ENCODE results near the gene CACNA1H. TPM values are rescaled to one million over a fixed set of nuclear protein-coding genes. Genes with fewer than 3 reads are reported as not detected.
"Not testable (repeated sequence)": the region's sequence is repeated elsewhere in the genome, so short reads cannot be mapped to it uniquely, and the experiment has no call there.

Gene CACNA1H
- polyA plus RNA-seq, 1 donor from 2014 or later = not detected

DNA sequence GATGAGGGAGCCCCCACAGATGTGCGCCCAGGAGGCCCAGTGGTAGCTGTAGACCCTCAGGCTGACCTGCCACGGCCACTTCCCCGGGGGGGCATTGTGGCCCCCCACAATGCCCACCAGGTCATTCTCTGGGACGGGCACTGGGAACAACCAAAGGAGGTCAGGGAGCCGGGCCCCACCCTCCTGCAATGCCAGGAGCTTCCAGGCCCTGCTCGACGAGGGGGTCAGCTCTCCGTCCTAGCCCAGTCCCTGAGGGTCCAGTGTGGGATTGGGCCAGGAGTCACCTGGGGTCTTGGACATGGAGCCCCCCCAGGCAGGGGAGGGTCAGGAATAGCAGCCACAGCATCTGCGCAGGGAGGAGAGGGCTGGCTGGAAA, 109.9 kb downstream of the CACNA1H start:
- Mint-ChIP-seq H3K4me1 (peaks cover 0 to 4% (median 0%) of the 10 kb centered on the region in 3 donors), H3K4me3 (no peak overlapping the region), H3K36me3 (no peaks in the 10 kb centered on the region), H3K9me3 (no peaks in the 10 kb centered on the region), H3K27me3 (peaks cover 22% of the 10 kb centered on the region), H3K27ac (no peak overlapping the region)

DNA sequence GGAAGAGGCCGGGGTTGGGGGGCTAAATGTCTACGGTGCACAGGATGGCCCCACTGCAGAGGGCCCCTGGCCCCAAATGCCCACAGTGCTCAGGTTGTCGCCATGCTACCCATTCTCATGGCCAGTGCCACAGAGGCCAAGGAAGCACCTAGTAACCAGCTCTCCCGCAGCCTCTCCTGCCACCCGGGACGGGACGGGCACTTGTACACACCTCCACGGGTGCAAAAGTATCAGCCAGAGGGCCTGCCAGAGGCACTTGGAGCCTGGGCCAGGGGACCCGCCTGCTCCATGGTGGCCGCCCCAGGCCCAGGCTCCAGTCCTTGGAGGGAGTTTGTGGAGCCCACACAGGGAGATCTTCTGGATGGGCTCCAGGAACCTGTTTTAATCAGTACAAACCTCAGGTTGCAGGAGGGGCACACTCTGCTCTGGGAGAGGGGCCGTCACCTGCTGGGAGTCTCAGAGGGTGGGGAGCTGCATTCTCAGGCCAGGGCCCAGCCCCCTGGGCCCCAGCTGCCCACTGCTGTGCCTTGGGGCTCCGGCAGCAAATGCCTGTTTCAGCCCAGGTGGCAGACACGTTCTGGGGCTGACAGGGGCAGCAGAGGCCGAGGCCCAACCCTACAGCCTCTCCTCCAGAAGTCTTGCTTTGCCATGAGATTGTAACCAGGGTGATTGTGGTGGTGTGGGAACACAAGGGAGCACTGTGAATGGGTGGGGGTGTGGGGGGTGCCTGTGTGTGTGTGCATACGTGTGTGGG, 110.9 kb downstream of the CACNA1H start:
- peaks cover 22% of the 10 kb centered on the region for H3K27me3 Mint-ChIP-seq
- H3K27ac Mint-ChIP-seq = no peak overlapping the region

DNA sequence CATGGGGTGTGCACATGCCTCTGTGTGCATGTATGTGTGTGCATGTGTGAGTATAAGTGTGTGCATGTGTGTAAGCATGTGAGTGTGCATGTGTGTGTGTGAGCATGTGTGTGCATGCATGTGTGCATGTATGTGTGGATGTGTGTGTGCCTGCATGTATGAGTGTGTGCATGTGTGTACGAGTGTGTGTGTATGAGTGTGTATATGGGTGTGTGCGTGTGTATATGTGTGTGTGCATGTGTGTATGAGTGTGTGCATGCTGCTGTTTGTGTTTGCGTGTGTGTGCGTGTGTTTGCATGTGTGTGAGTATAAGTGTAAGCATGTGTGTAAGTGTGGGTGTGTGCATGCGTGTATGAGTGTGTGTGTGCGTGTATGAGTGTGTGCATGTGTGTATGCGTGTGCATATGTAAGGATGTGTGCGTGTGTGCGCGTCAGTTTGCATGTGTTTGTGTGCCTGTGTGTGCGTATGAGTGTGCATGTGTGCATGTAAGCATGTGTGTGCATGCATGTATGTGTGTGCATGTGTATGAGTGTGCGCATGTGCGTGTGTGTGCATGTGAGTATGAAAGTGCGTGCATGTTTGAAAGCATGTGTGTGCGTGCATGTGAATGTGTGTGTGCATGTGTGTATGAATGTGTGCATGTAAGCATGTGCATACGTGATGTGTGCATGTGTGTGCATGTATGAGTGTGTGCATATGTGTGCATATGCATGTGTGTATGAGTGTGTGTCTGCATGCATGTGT, 111.6 kb downstream of the CACNA1H start:
- Mint-ChIP-seq H3K4me1 (no peaks in the 10 kb centered on the region), H3K27ac (no peak overlapping the region), H3K36me3 (no peaks in the 10 kb centered on the region), H3K4me3 (no peak overlapping the region), H3K9me3 (no peaks in the 10 kb centered on the region), H3K27me3 (peaks cover 17% of the 10 kb centered on the region)

More for the DNA sequence above, 110.9 kb downstream of the CACNA1H start:
- H3K36me3 Mint-ChIP-seq = no peaks in the 10 kb centered on the region
- no peak overlapping the region for H3K4me3 Mint-ChIP-seq
- peaks cover 0 to 4% (median 0%) of the 10 kb centered on the region in 3 donors for H3K4me1 Mint-ChIP-seq
- no peaks in the 10 kb centered on the region for H3K9me3 Mint-ChIP-seq

GRCh38 chr16:1265090-1265630, 112.3 kb downstream of the CACNA1H start:
- Mint-ChIP-seq H3K27ac (no peak overlapping the region), H3K9me3 (no peaks in the 10 kb centered on the region), H3K27me3 (peaks cover 15% of the 10 kb centered on the region), H3K4me3 (no peak overlapping the region), H3K4me1 (no peaks in the 10 kb centered on the region), H3K36me3 (no peaks in the 10 kb centered on the region)

DNA sequence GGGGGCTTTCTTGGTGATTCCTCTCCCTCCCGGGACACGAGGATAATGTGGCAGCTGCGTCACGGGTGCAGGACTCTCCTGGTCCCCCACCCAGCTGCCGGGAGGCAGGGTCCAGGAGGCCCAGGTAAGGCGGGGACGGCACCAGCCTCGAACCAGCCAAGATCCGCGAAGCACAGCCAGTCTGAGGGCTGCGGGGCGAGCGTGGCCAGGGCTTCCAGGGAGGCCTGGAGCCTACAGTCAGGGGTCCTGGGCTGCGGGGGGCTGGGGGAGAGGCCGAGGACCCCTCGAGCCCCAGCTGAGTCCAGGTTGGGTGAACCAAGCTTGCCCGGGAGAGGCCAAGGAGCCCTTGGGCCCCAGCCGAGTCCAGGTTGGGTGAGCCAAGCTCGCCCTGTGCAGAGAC, 112.9 kb downstream of the CACNA1H start:
- Mint-ChIP-seq H3K27me3 (peaks cover 10% of the 10 kb centered on the region), H3K9me3 (no peaks in the 10 kb centered on the region), H3K27ac (no peak overlapping the region), H3K36me3 (no peaks in the 10 kb centered on the region), H3K4me1 (no peaks in the 10 kb centered on the region), H3K4me3 (no peak overlapping the region)

- H3K36me3 Mint-ChIP-seq, H3K27ac Mint-ChIP-seq, H3K9me3 Mint-ChIP-seq, H3K4me1 Mint-ChIP-seq, H3K4me3 Mint-ChIP-seq, H3K27me3 Mint-ChIP-seq: not testable (repeated sequence)
Observed at GRCh38 chr16:1269418-1269817, 116.5 kb downstream of the CACNA1H start.

DNA sequence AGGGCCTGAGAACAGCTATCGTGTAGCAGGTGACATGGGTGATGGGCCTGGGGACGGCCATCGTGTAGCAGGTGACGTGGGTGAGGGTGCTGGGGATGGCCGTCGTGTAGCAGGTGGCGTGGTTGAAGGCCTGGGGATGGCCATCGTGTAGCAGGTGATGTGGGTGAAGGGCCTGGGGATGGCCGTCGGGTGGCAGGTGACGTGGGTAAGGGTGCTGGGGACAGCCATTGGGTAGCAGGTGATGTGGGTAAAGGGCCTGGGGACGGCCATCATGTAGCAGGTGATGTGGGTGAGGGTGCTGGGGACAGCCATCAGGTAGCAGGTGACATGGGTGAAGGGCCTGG, 118.4 kb downstream of the CACNA1H start:
- no peak overlapping the region for H3K27ac Mint-ChIP-seq
- H3K4me3 Mint-ChIP-seq = peak overlapping the region in 1 of 4 donors; percentile 43
- H3K36me3 Mint-ChIP-seq = no peaks in the 10 kb centered on the region
- H3K27me3 Mint-ChIP-seq = peaks cover 8% of the 10 kb centered on the region
- H3K4me1 Mint-ChIP-seq = peaks cover 0 to 2% (median 0%) of the 10 kb centered on the region in 3 donors
- no peaks in the 10 kb centered on the region for H3K9me3 Mint-ChIP-seq

Other genes with a start within 250 kb of the CACNA1H start
- 16.1 TPM for gene LMF1, start 182.1 kb upstream of the CACNA1H start, polyA plus RNA-seq
- gene SOX8, start 171.3 kb upstream of the CACNA1H start, polyA plus RNA-seq = 0.48 TPM
- not detected for gene SSTR5, start 80.4 kb upstream of the CACNA1H start, polyA plus RNA-seq
- gene C1QTNF8, start 56.9 kb upstream of the CACNA1H start, polyA plus RNA-seq = not detected
- gene TPSG1, start 72.2 kb downstream of the CACNA1H start, polyA plus RNA-seq = not detected
- gene TPSB2, start 77.1 kb downstream of the CACNA1H start, polyA plus RNA-seq = not detected
- not detected for gene TPSAB1, start 87.6 kb downstream of the CACNA1H start, polyA plus RNA-seq
- gene TPSD1, start 103.0 kb downstream of the CACNA1H start, polyA plus RNA-seq = not detected
- gene UBE2I, start 156.5 kb downstream of the CACNA1H start, polyA plus RNA-seq = 165 TPM
- gene BAIAP3, start 180.5 kb downstream of the CACNA1H start, polyA plus RNA-seq = 26.0 TPM
- gene TSR3, start 198.8 kb downstream of the CACNA1H start, polyA plus RNA-seq = 116 TPM
- gene GNPTG, start 198.8 kb downstream of the CACNA1H start, polyA plus RNA-seq = 55.9 TPM